HFF-Myc (cell line): ENCODE measurements around the gene DNAAF3.

Source experiments
- DNase-seq: peaks from one replicate; pipeline ENCODE4 v3.0.0-alpha.2; 2011; ENCODE audit warnings: low read depth; ENCODE audit errors: extremely low read depth
- H3K4me3 ChIP-seq: replicated peaks from 2 replicates; pipeline ENCODE4 v1.5.1; 2011; ENCODE audit warnings: low read depth, mild to moderate bottlenecking, control low read depth, low read length
- CTCF ChIP-seq: IDR thresholded peaks from 2 replicates; pipeline ENCODE4 v1.5.1; 2012; ENCODE audit warnings: mild to moderate bottlenecking, low read depth, low read length, control low read depth; ENCODE audit errors: missing control alignments

DNAAF3 gene

GRCh38 chr19:55109527-55110291 is 56.7 kb downstream of the DNAAF3 start:
- H3K4me3 ChIP-seq: no peak overlapping the region
- TF ChIP-seq CTCF: no peak
- DNase-seq: no peak
